SU-DHL-6 (cell line): ENCODE results near the gene YTHDC1.

Experiments
- H2AFZ ChIP-seq: fragments of 200-600 bp; sonication (generic); 2 replicates; pipeline ENCODE4 v1.6.1; 2014; ENCODE audit warnings: low read depth, mild to moderate bottlenecking, moderate library complexity, mixed read lengths, antibody characterized with exemption, low read length; ENCODE audit not compliant: severe bottlenecking
- H3F3A ChIP-seq: fragments of 200-600 bp; shearing (Covaris generic); 2 replicates; pipeline ENCODE4 v1.6.0; 2016; ENCODE audit warnings: antibody characterized with exemption, mild to moderate bottlenecking; ENCODE audit not compliant: insufficient read depth
- H3K27ac ChIP-seq: fragments of 200-600 bp; sonication (generic); 2 replicates; pipeline ENCODE4 v1.5.1; 2016; ENCODE audit warnings: low read depth, mild to moderate bottlenecking, low read length, moderate library complexity, mixed read lengths
- H3K27me3 ChIP-seq: fragments of 200-600 bp; sonication (generic), shearing (Covaris generic); 2 replicates; pipeline ENCODE4 v1.6.0; 2014; ENCODE audit warnings: mild to moderate bottlenecking, low read length
- H3K36me3 ChIP-seq: fragments of 200-600 bp; sonication (generic); 2 replicates; pipeline ENCODE4 v1.6.1; 2014; ENCODE audit warnings: mild to moderate bottlenecking, low read length, mixed read lengths
- H3K4me2 ChIP-seq: fragments of 300-600, 200-600 bp; shearing (Covaris generic), sonication (generic); 2 replicates; pipeline ENCODE4 v1.6.0; 2014; ENCODE audit warnings: low read length, low read depth, mild to moderate bottlenecking; ENCODE audit not compliant: poor library complexity, severe bottlenecking
- H3K4me3 ChIP-seq: fragments of 200-600 bp; sonication (generic); 2 replicates; pipeline ENCODE4 v1.5.1; 2014; ENCODE audit warnings: antibody characterized with exemption, low read length, mild to moderate bottlenecking, mixed read lengths; ENCODE audit not compliant: insufficient read depth, poor library complexity, severe bottlenecking
- H3K79me2 ChIP-seq: fragments of 200-600 bp; sonication (generic); 2 replicates; pipeline ENCODE4 v1.6.1; 2014; ENCODE audit warnings: mild to moderate bottlenecking, low read length, moderate library complexity; ENCODE audit not compliant: insufficient read depth
- H3K9ac ChIP-seq: fragments of 200-600 bp; sonication (generic); 2 replicates; pipeline ENCODE4 v1.7.0; 2014; ENCODE audit warnings: mild to moderate bottlenecking, low read length
- H3K9me2 ChIP-seq: fragments of 200-600 bp; sonication (generic); replicated peaks from 2 replicates; pipeline ENCODE4 v1.6.1; 2014; ENCODE audit warnings: low read length; ENCODE audit not compliant: insufficient read depth
- H3K9me3 ChIP-seq: fragments of 200-600 bp; sonication (generic); 2 replicates; pipeline ENCODE4 v1.6.1; 2014; ENCODE audit warnings: low read length, mixed read lengths; ENCODE audit not compliant: insufficient read depth
- H4K20me1 ChIP-seq: fragments of 200-600 bp; sonication (generic); 2 replicates; pipeline ENCODE4 v1.6.1; 2014; ENCODE audit warnings: low read depth, mild to moderate bottlenecking, antibody characterized with exemption, low read length, moderate library complexity, mixed read lengths
- EZH2phosphoT487 ChIP-seq: fragments of 200-600 bp; sonication (generic), shearing (Covaris generic); conservative IDR thresholded peaks from 2 replicates; pipeline ENCODE4 v1.6.1; 2018; ENCODE audit warnings: mild to moderate bottlenecking, antibody characterized with exemption, low read length, moderate library complexity, mixed read lengths
- TF ChIP-seq, protein P1 (sequence below): fragments of 200-600 bp; sonication (generic); IDR thresholded peaks from one replicate; pipeline ENCODE4 v1.5.1; 2017; ENCODE audit warnings: antibody characterized with exemption, mild to moderate bottlenecking, low read length, moderate library complexity; ENCODE audit not compliant: insufficient read depth, poor library complexity, severe bottlenecking

YTHDC1 gene

DNA sequence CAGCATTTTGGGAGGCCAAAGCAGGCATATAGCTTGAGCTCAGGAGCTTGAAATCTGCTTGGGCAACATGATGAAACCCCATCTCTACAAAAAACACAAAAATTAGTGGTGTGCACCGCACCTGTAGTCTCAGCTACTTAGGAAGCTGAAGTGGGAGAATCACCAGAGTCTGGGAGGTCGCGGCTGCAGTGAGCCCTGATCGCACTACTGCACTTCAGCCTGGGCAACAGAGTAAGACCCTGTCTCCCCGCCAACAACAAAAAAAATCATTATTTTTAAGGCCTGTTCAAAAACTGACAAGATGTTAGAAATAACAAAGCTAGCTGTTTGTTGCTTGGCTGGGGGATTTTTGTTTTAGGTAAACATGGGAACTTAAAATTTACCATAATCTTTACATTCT is 5.1 kb downstream of the YTHDC1 start:
- H3K36me3 ChIP-seq: no peaks in the 10 kb centered on the region; the same call in 1 of the 2 replicates
- no peak overlapping the region for H2AFZ ChIP-seq
- 0 out of 2 replicates have a peak, but pooled peaks cover 7% of the 10 kb centered on the region for H4K20me1 ChIP-seq
- H3K9me3 ChIP-seq: no peaks in the 10 kb centered on the region
- no peak overlapping the region for H3K4me2 ChIP-seq
- H3K4me3 ChIP-seq: no peak overlapping the region
- H3K27ac ChIP-seq: no peak overlapping the region
- no peaks in the 10 kb centered on the region for H3F3A ChIP-seq
- no peak for TF ChIP-seq EZH2phosphoT487
- TF ChIP-seq, protein P1, sequence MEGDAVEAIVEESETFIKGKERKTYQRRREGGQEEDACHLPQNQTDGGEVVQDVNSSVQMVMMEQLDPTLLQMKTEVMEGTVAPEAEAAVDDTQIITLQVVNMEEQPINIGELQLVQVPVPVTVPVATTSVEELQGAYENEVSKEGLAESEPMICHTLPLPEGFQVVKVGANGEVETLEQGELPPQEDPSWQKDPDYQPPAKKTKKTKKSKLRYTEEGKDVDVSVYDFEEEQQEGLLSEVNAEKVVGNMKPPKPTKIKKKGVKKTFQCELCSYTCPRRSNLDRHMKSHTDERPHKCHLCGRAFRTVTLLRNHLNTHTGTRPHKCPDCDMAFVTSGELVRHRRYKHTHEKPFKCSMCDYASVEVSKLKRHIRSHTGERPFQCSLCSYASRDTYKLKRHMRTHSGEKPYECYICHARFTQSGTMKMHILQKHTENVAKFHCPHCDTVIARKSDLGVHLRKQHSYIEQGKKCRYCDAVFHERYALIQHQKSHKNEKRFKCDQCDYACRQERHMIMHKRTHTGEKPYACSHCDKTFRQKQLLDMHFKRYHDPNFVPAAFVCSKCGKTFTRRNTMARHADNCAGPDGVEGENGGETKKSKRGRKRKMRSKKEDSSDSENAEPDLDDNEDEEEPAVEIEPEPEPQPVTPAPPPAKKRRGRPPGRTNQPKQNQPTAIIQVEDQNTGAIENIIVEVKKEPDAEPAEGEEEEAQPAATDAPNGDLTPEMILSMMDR: no peak
- H3K9ac ChIP-seq: no peak overlapping the region
- H3K9me2 ChIP-seq: no peaks in the 10 kb centered on the region
- H3K27me3 ChIP-seq: no peaks in the 10 kb centered on the region
- H3K79me2 ChIP-seq: peaks cover 93% of the 10 kb centered on the region

DNA sequence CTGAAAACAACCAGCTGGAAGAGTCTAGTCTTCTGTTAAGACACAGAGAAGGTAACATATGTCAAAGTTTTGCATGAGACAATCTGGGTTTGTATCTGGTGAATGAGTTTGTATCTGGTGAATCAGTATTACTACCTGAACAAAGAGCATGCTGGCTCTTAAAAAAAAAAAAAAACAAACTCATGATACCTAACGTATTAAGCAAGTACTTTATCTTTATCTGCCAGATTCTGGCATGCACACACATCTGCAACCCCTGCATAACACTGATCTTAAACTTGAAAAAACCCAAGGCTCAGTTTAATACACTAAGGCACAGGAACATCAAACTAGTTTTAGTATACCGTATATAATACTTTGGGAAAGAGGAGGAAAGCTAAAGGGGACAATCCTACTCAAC is 5.8 kb downstream of the YTHDC1 start:
- H3K4me3 ChIP-seq: no peak overlapping the region
- no peak overlapping the region for H3K9ac ChIP-seq
- no peak overlapping the region for H2AFZ ChIP-seq
- no peaks in the 10 kb centered on the region; the same call in 1 of the 2 replicates for H3K36me3 ChIP-seq
- no peak for TF ChIP-seq EZH2phosphoT487
- TF ChIP-seq, protein P1: no peak
- H3K27ac ChIP-seq: no peak overlapping the region
- H3K4me2 ChIP-seq: no peak overlapping the region
- 0 out of 2 replicates have a peak, but pooled peaks cover 7% of the 10 kb centered on the region for H4K20me1 ChIP-seq
- H3K9me3 ChIP-seq: no peaks in the 10 kb centered on the region
- no peaks in the 10 kb centered on the region for H3F3A ChIP-seq
- no peaks in the 10 kb centered on the region for H3K27me3 ChIP-seq
- peaks cover 98% of the 10 kb centered on the region for H3K79me2 ChIP-seq
- H3K9me2 ChIP-seq: no peaks in the 10 kb centered on the region

DNA sequence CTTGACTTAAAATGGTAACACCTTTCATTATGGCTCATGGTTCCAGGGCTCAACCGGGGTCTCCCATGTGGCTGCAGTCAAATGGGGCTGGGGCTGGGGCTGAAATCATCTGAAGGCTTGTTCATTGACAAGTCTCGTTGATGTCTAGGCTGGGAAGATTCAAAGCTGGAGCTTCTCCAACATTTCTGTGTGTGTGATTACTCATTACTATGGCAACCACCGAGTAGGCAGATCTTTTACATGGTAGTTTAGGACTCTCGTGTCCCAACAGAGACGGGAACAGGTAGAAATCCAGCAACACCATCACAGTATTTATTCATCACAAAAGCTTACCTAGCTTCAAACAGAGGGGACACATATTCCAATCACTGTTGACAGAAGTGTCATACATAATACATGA is 7.8 kb downstream of the YTHDC1 start:
- TF ChIP-seq, protein P1: no peak
- no peak for TF ChIP-seq EZH2phosphoT487
- H2AFZ ChIP-seq: no peak overlapping the region
- H3K27me3 ChIP-seq: no peaks in the 10 kb centered on the region
- no peak overlapping the region for H3K27ac ChIP-seq
- H3K9me3 ChIP-seq: no peaks in the 10 kb centered on the region
- H3K4me2 ChIP-seq: no peak overlapping the region
- no peaks in the 10 kb centered on the region for H3F3A ChIP-seq
- peaks cover 89% of the 10 kb centered on the region for H3K79me2 ChIP-seq
- H4K20me1 ChIP-seq: 0 out of 2 replicates have a peak, but pooled peaks cover 5% of the 10 kb centered on the region
- H3K4me3 ChIP-seq: no peak overlapping the region
- no peak overlapping the region for H3K9ac ChIP-seq
- H3K36me3 ChIP-seq: no peaks in the 10 kb centered on the region
- no peaks in the 10 kb centered on the region for H3K9me2 ChIP-seq

DNA sequence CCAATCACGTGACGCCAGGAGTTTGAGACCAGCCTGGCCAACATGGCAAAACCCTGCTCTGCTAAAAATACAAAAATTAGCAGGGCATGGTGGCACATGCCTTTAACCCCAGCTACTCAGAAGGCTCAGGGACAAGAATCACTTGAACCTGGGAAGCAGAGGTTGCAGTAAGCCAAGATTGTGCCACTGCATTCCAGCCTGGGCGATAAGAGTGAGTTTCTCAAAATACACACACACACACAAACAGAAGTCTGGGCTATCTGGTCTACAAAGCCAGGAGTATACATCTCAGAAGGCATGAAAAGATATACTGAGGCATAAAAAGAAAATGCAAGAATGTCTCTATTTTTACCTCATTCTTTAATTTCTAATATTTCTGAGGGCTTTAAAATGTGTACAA is 11.3 kb downstream of the YTHDC1 start:
- no peak overlapping the region for H3K4me3 ChIP-seq
- H3K27ac ChIP-seq: no peak overlapping the region
- H3F3A ChIP-seq: no peaks in the 10 kb centered on the region
- peaks cover 53% of the 10 kb centered on the region for H3K79me2 ChIP-seq
- H3K36me3 ChIP-seq: no peaks in the 10 kb centered on the region
- no peaks in the 10 kb centered on the region for H3K27me3 ChIP-seq
- H3K9me3 ChIP-seq: no peaks in the 10 kb centered on the region
- no peak overlapping the region for H3K4me2 ChIP-seq
- no peak overlapping the region for H3K9ac ChIP-seq
- H2AFZ ChIP-seq: no peak overlapping the region
- 0 out of 2 replicates have a peak, but pooled peaks cover 5% of the 10 kb centered on the region for H4K20me1 ChIP-seq
- H3K9me2 ChIP-seq: no peaks in the 10 kb centered on the region
- no peak for TF ChIP-seq EZH2phosphoT487
- TF ChIP-seq, protein P1: no peak
